Panc1 (cell line): ENCODE data around the gene KIF21B.

ENCODE experiments used
- CTCF ChIP-seq: fragments of 450-650 bp; IDR thresholded peaks from 2 replicates; pipeline ENCODE4 v1.5.1; 2017; ENCODE audit warnings: mild to moderate bottlenecking
- POLR2AphosphoS5 ChIP-seq: IDR thresholded peaks from 2 replicates; pipeline ENCODE4 v1.6.1; 2012; ENCODE audit warnings: mild to moderate bottlenecking, low read depth, low read length, moderate library complexity
- SIN3A ChIP-seq: IDR thresholded peaks from 2 replicates; pipeline ENCODE4 v1.6.1; 2012; ENCODE audit warnings: low read depth, mild to moderate bottlenecking, low read length, moderate library complexity, borderline replicate concordance; ENCODE audit not compliant: insufficient read depth
- TCF7L2 ChIP-seq: IDR thresholded peaks from 2 replicates; pipeline ENCODE4 v1.6.1; 2011; ENCODE audit warnings: mild to moderate bottlenecking, low read depth, low read length, inconsistent platforms

GRCh38 chr1:201061886-201062285, 38.4 kb upstream of the KIF21B start:
- TF ChIP-seq CTCF = no peak
- TF ChIP-seq TCF7L2 = no peak
- no peak for TF ChIP-seq POLR2AphosphoS5
- no peak for TF ChIP-seq SIN3A
